Activated T-cell treated with anti-CD3 and anti-CD28 coated beads, Interleukin-2, amount 50 U/mL, for 4 hours (primary cell): ENCODE results near the gene CDH15. TPM values are rescaled to one million over a fixed set of nuclear protein-coding genes. Genes with fewer than 3 reads are reported as not detected.

Source experiments
- ATAC-seq, 2 donors: fragments of 200-7000 bp; cut with Tn5 transposase; one replicate each; pipeline ENCODE4 v1.10.0; 2021
- DNase-seq: peaks from one replicate; pipeline ENCODE4 v3.0.0-alpha.2; 2020
- H3K27me3 Mint-ChIP-seq: one replicate; pipeline ENCODE4 v1.8.0; 2021; ENCODE audit warnings: low read depth, mixed read lengths
- H3K36me3 Mint-ChIP-seq: one replicate; pipeline ENCODE4 v1.8.0; 2022; ENCODE audit warnings: mixed read lengths; ENCODE audit not compliant: insufficient read depth
- H3K4me1 Mint-ChIP-seq: one replicate; pipeline ENCODE4 v1.8.0; 2021; ENCODE audit warnings: low read depth, mixed read lengths
- H3K4me3 Mint-ChIP-seq: one replicate; pipeline ENCODE4 v1.8.0; 2021; ENCODE audit warnings: mild to moderate bottlenecking, moderate library complexity, mixed read lengths
- H3K9me3 Mint-ChIP-seq: one replicate; pipeline ENCODE4 v1.8.0; 2021; ENCODE audit warnings: mixed read lengths
- total RNA-seq, 3 donors: library from RNA; stranded (reverse); gene quantifications; one replicate each; pipeline ENCODE4 v1.2.1, GENCODE V29; 2021

Gene CDH15
- total RNA-seq, 3 donors from 2014 or later: not detected

GRCh38 chr16:89136931-89137330 lies 34.6 kb upstream of the CDH15 start:
- Mint-ChIP-seq H3K36me3 (peaks cover 21% of the 10 kb centered on the region), H3K9me3 (no peaks in the 10 kb centered on the region), H3K4me1 (no peaks in the 10 kb centered on the region), H3K27me3 (no peaks in the 10 kb centered on the region), H3K4me3 (no peak overlapping the region)
- DNase-seq (no peak), ATAC-seq (no peak)

- H3K4me1 Mint-ChIP-seq: no peaks in the 10 kb centered on the region
- H3K27me3 Mint-ChIP-seq: no peaks in the 10 kb centered on the region
- H3K9me3 Mint-ChIP-seq: no peaks in the 10 kb centered on the region
- DNase-seq (no peak), ATAC-seq (no peak)
- peaks cover 21% of the 10 kb centered on the region for H3K36me3 Mint-ChIP-seq
- no peak overlapping the region for H3K4me3 Mint-ChIP-seq
These were observed 33.7 kb upstream of the CDH15 start for GRCh38 chr16:89137666-89138512.

GRCh38 chr16:89138513-89138795 lies 33.1 kb upstream of the CDH15 start:
- H3K4me1 Mint-ChIP-seq: no peaks in the 10 kb centered on the region
- no peaks in the 10 kb centered on the region for H3K27me3 Mint-ChIP-seq
- no peak for ATAC-seq
- H3K4me3 Mint-ChIP-seq: no peak overlapping the region
- peaks cover 21% of the 10 kb centered on the region for H3K36me3 Mint-ChIP-seq
- DNase-seq: no peak
- no peaks in the 10 kb centered on the region for H3K9me3 Mint-ChIP-seq

- no peak for ATAC-seq
- Mint-ChIP-seq H3K4me1 (no peaks in the 10 kb centered on the region), H3K4me3 (no peak overlapping the region), H3K9me3 (no peaks in the 10 kb centered on the region), H3K36me3 (peaks cover 15% of the 10 kb centered on the region), H3K27me3 (no peaks in the 10 kb centered on the region)
- no peak for DNase-seq
These were observed 32.6 kb upstream of the CDH15 start for GRCh38 chr16:89138843-89139520.

GRCh38 chr16:89139907-89140361 lies 31.6 kb upstream of the CDH15 start:
- H3K4me3 Mint-ChIP-seq: no peak overlapping the region
- H3K9me3 Mint-ChIP-seq: no peaks in the 10 kb centered on the region
- no peaks in the 10 kb centered on the region for H3K27me3 Mint-ChIP-seq
- no peak for DNase-seq
- no peaks in the 10 kb centered on the region for H3K4me1 Mint-ChIP-seq
- peaks cover 8% of the 10 kb centered on the region for H3K36me3 Mint-ChIP-seq
- no peak for ATAC-seq

- Mint-ChIP-seq H3K9me3 (no peaks in the 10 kb centered on the region), H3K36me3 (peaks cover 8% of the 10 kb centered on the region), H3K27me3 (no peaks in the 10 kb centered on the region), H3K4me1 (no peaks in the 10 kb centered on the region), H3K4me3 (no peak overlapping the region)
- DNase-seq (no peak), ATAC-seq (no peak)
These were observed 31.1 kb upstream of the CDH15 start for GRCh38 chr16:89140401-89140800.

GRCh38 chr16:89140981-89141883 lies 30.3 kb upstream of the CDH15 start:
- Mint-ChIP-seq H3K4me3 (no peak overlapping the region), H3K36me3 (peaks cover 4% of the 10 kb centered on the region), H3K27me3 (no peaks in the 10 kb centered on the region), H3K4me1 (no peaks in the 10 kb centered on the region), H3K9me3 (no peaks in the 10 kb centered on the region)
- no peak for ATAC-seq
- DNase-seq: no peak

- DNase-seq: no peak
- Mint-ChIP-seq H3K4me3 (no peak overlapping the region), H3K4me1 (no peaks in the 10 kb centered on the region), H3K27me3 (no peaks in the 10 kb centered on the region), H3K36me3 (peaks cover 8% of the 10 kb centered on the region), H3K9me3 (no peaks in the 10 kb centered on the region)
- ATAC-seq: no peak
These were observed 29.7 kb upstream of the CDH15 start for GRCh38 chr16:89141884-89142267.

- Mint-ChIP-seq H3K36me3 (peaks cover 10% of the 10 kb centered on the region), H3K4me3 (no peak overlapping the region), H3K4me1 (no peaks in the 10 kb centered on the region), H3K27me3 (no peaks in the 10 kb centered on the region), H3K9me3 (no peaks in the 10 kb centered on the region)
- ATAC-seq: no peak
- no peak for DNase-seq
These were observed 28.9 kb upstream of the CDH15 start for GRCh38 chr16:89142474-89143195.

- no peak overlapping the region for H3K4me3 Mint-ChIP-seq
- no peaks in the 10 kb centered on the region for H3K27me3 Mint-ChIP-seq
- no peaks in the 10 kb centered on the region for H3K4me1 Mint-ChIP-seq
- DNase-seq (no peak), ATAC-seq (no peak)
- H3K9me3 Mint-ChIP-seq: no peaks in the 10 kb centered on the region
- peaks cover 11% of the 10 kb centered on the region for H3K36me3 Mint-ChIP-seq
These were observed 28.3 kb upstream of the CDH15 start for GRCh38 chr16:89143201-89143741.

- H3K4me1 Mint-ChIP-seq: no peaks in the 10 kb centered on the region
- peaks cover 4% of the 10 kb centered on the region for H3K9me3 Mint-ChIP-seq
- ATAC-seq (no peak), DNase-seq (no peak)
- peaks cover 15% of the 10 kb centered on the region for H3K36me3 Mint-ChIP-seq
- H3K27me3 Mint-ChIP-seq: no peaks in the 10 kb centered on the region
- H3K4me3 Mint-ChIP-seq: no peak overlapping the region
These were observed 27.5 kb upstream of the CDH15 start for GRCh38 chr16:89143911-89144675.

- DNase-seq: no peak
These were observed 26.9 kb upstream of the CDH15 start for GRCh38 chr16:89144681-89145080.

GRCh38 chr16:89145406-89146161 lies 26.0 kb upstream of the CDH15 start:
- H3K27me3 Mint-ChIP-seq: no peaks in the 10 kb centered on the region
- ATAC-seq (no peak), DNase-seq (no peak)
- peaks cover 24% of the 10 kb centered on the region for H3K36me3 Mint-ChIP-seq
- no peaks in the 10 kb centered on the region for H3K4me1 Mint-ChIP-seq
- peaks cover 6% of the 10 kb centered on the region for H3K9me3 Mint-ChIP-seq
- no peak overlapping the region for H3K4me3 Mint-ChIP-seq

More at GRCh38 chr16:89144681-89145080, 26.9 kb upstream of the CDH15 start:
- ATAC-seq: no peak
- Mint-ChIP-seq H3K4me3 (no peak overlapping the region), H3K27me3 (no peaks in the 10 kb centered on the region), H3K4me1 (no peaks in the 10 kb centered on the region), H3K36me3 (peaks cover 21% of the 10 kb centered on the region), H3K9me3 (peaks cover 6% of the 10 kb centered on the region)
